Urinary bladder (tissue), 4 donors: ENCODE results near the gene VWA2. TPM values are rescaled to one million over a fixed set of nuclear protein-coding genes. Genes with fewer than 3 reads are reported as not detected.

ENCODE experiments used
- DNase-seq: peaks from one replicate; pipeline ENCODE4 v3.0.0-alpha.2; 2015; ENCODE audit errors: extremely low spot score
- H3K27ac ChIP-seq: one replicate; pipeline ENCODE4 v1.5.1; 2013; ENCODE audit warnings: low read depth, mild to moderate bottlenecking, moderate library complexity
- H3K36me3 ChIP-seq: one replicate; pipeline ENCODE4 v1.6.1; 2013; ENCODE audit warnings: mild to moderate bottlenecking, moderate library complexity; ENCODE audit not compliant: insufficient read depth
- H3K4me1 ChIP-seq: one replicate; pipeline ENCODE4 v1.6.1; 2013; ENCODE audit warnings: mild to moderate bottlenecking, moderate library complexity; ENCODE audit not compliant: insufficient read depth
- H3K4me3 ChIP-seq: one replicate; pipeline ENCODE4 v1.5.1; 2013; ENCODE audit warnings: low read depth, low read length
- WGBS: extraction: QIAGEN DNeasy Blood & Tissue Kit; methylation state at CpG from one replicate; pipeline ENCODE4 v1.1.7; 2013; 5-methylcytosine and 5-hydroxymethylcytosine counted together
- polyA plus RNA-seq: library from polyadenylated mRNA; stranded (reverse); fragments of 200-250 nt; gene quantifications from one replicate; pipeline ENCODE4 v1.2.3, GENCODE V29; 2013
- total RNA-seq: library from RNA; depleted of rRNA; stranded (reverse); fragments of >200 nt; gene quantifications from one replicate; pipeline ENCODE4 v1.2.3, GENCODE V29; 2014
- donor health status: healthy with polysubstance abuse.
- donor health status: healthy.

Gene VWA2
- total RNA-seq: 4.6 TPM
- polyA plus RNA-seq: 1.0 TPM

DNA sequence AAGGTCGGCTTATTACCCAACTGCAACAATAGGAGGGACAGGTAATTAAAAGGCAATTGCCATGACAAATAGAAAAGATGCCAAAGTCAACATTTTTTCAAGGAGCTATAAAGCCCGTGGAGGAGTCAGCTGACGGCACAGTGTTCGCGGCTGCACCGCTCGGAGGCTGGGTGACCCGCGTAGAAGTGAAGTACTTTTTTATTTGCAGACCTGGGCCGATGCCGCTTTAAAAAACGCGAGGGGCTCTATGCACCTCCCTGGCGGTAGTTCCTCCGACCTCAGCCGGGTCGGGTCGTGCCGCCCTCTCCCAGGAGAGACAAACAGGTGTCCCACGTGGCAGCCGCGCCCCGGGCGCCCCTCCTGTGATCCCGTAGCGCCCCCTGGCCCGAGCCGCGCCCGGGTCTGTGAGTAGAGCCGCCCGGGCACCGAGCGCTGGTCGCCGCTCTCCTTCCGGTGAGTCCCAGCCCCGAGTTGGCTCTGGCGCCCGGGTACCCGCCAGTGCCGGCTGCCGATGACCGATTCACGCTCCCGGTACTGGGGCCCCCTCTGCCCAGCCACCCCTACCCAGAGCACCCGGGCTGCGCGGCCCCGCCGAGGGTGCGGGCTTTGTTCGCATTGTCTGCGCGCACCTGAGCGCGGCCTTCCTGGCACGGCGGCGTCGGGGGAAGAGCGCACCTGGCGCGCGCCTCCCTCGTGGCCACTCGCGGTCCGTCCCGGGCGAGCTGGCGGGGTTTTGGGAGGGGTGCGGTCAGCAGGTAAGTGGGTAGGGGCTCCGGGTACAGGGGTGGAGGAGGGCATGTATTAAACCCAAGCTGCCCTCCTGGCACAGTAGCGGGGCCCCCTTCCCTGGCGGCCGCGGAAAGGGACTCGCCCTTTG is at the start of gene VWA2:
Gene VWA2, plus strand, starts transcription at position 138 of the 877 bp plus-strand sequence. CDS start 9,460 bp downstream, outside the sequence.
- peak within 1 kb of the TSS; percentile 38 for H3K4me3 ChIP-seq
- H3K27ac ChIP-seq: no peak within 1 kb of the TSS
- H3K4me1 ChIP-seq: no peaks in the 10 kb centered on the region
- 4% methylated on average over 79 of the region's 79 CpGs for WGBS
- DNase-seq: no peak
- no peaks in the 10 kb centered on the region for H3K36me3 ChIP-seq

GRCh38 chr10:114189700-114190099 is 49.4 kb upstream of the VWA2 start:
- DNase-seq: no peak

DNA sequence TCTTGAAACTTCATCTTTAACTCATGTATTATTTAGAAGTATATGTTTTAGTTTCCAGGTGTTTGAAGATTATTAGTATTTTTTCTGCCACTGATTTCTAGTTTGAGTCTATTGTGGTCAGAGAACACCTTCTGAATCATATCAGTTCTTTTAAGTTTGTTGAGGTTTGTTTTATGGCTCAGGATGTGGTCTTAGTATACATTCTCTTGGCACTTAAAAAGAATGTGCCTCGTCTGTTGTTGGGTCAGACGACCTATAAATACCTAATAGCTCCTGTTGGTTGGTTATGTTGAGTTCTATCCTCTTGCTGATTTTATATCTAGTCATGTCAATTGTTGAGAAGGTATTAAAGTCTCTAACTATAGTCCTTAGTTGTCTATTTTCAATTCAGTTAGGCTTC is 44.0 kb upstream of the VWA2 start:
- DNase-seq: no peak
- H3K36me3 ChIP-seq: no peaks in the 10 kb centered on the region
- 45% methylated on average over 2 of the region's 2 CpGs for WGBS
- H3K27ac ChIP-seq: no peak overlapping the region
- no peaks in the 10 kb centered on the region for H3K4me1 ChIP-seq
- H3K4me3 ChIP-seq: no peak overlapping the region

More at GRCh38 chr10:114189700-114190099, 49.4 kb upstream of the VWA2 start:
- no peak overlapping the region for H3K27ac ChIP-seq
- H3K4me3 ChIP-seq: no peak overlapping the region
- 93% methylated on average over 8 of the region's 8 CpGs for WGBS
- H3K4me1 ChIP-seq: no peaks in the 10 kb centered on the region
- H3K36me3 ChIP-seq: no peaks in the 10 kb centered on the region

- H3K36me3 ChIP-seq: no peaks in the 10 kb centered on the region
- no peak overlapping the region for H3K27ac ChIP-seq
- WGBS: 85% methylated on average over 4 of the region's 4 CpGs
- H3K4me3 ChIP-seq: no peak overlapping the region
- no peak for DNase-seq
- H3K4me1 ChIP-seq: no peaks in the 10 kb centered on the region
Measured at GRCh38 chr10:114199239-114199638, 39.8 kb upstream of the VWA2 start.

DNA sequence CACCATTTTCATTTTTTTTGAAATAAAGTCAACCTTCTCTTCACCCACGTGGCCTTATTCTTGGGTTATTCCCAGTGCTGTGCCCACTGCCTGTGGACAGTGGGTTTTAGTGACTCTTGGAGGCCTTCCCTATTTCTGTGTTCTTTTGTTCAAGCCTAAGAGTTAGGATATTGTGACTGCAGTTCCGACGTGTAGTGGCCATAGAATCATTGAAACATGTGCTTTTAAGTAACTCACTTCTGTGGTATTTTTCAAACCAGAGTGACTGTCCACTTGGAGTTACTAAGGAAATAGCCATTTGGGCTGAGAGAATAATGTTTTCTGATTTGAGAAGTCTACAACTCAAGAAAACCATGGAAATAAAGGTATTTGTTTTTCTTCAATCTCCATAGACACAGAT is 36.2 kb upstream of the VWA2 start:
- Histone ChIP-seq H3K36me3 (no peaks in the 10 kb centered on the region), H3K27ac (no peak overlapping the region), H3K4me3 (no peak overlapping the region), H3K4me1 (no peaks in the 10 kb centered on the region)
- 78% methylated on average over 3 of the region's 3 CpGs for WGBS
- DNase-seq: no peak

GRCh38 chr10:114206902-114207301 is 32.2 kb upstream of the VWA2 start:
- Histone ChIP-seq H3K27ac (no peak overlapping the region), H3K36me3 (no peaks in the 10 kb centered on the region), H3K4me1 (no peaks in the 10 kb centered on the region), H3K4me3 (no peak overlapping the region)
- DNase-seq: no peak
- 56% methylated on average over 2 of the region's 2 CpGs for WGBS

GRCh38 chr10:114207349-114207748 is 31.7 kb upstream of the VWA2 start:
- H3K4me1 ChIP-seq: no peaks in the 10 kb centered on the region
- DNase-seq: no peak
- no peak overlapping the region for H3K4me3 ChIP-seq
- H3K36me3 ChIP-seq: no peaks in the 10 kb centered on the region
- H3K27ac ChIP-seq: no peak overlapping the region
- WGBS: 94% methylated on average over 1 of the region's 1 CpG

- WGBS: 96% methylated on average over 2 of the region's 2 CpGs
- DNase-seq: no peak
- Histone ChIP-seq H3K4me1 (no peaks in the 10 kb centered on the region), H3K36me3 (no peaks in the 10 kb centered on the region), H3K4me3 (no peak overlapping the region), H3K27ac (no peak overlapping the region)
Measured at GRCh38 chr10:114208351-114208750, 30.7 kb upstream of the VWA2 start.

DNA sequence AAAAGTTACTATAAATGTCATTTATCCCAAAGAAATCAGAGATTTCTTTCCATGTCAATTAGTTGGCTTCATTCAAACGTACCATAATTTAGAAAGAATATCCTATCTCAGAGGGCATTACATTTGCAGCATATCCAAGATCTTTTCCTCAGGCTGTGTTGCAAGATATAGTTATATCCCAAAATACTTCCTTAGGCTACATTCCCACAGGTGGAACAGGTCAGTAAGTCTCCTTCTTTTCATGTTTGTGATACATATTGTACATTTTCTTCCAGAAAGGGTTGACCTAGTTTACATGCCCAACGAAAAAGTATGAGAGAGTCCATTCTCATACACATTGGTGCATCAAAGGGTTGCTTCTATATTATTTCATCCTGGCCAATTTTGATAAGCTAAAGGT is 26.9 kb upstream of the VWA2 start:
- 92% methylated on average over 2 of the region's 2 CpGs for WGBS
- no peaks in the 10 kb centered on the region for H3K36me3 ChIP-seq

GRCh38 chr10:114215033-114215432 is 24.0 kb upstream of the VWA2 start:
- 93% methylated on average over 1 of the region's 1 CpG for WGBS
- no peak overlapping the region for H3K4me3 ChIP-seq
- no peak for DNase-seq
- no peak overlapping the region for H3K27ac ChIP-seq
- H3K36me3 ChIP-seq: no peaks in the 10 kb centered on the region
- no peaks in the 10 kb centered on the region for H3K4me1 ChIP-seq

More for the DNA sequence above, 26.9 kb upstream of the VWA2 start:
- DNase-seq: no peak
- Histone ChIP-seq H3K27ac (no peak overlapping the region), H3K4me1 (no peaks in the 10 kb centered on the region), H3K4me3 (no peak overlapping the region)

DNA sequence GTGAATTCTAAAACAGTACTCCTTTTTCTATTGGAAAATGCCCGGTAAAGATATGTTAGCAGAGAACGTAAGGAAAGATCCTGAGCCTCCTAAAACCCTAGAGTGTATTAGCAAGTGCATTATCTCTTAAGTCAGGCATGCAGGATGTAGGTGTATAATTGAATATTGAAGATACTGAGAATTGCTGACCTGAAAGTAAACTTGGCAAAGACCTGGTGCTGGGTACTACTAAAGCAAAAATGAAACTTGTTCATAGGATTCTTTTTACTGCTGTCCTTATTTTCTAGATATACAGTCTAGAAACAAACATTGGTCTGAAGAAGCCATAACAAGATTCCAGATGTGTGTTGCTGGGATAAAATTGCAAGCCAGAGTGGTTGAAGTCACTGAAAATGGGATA is 18.8 kb upstream of the VWA2 start:
- Histone ChIP-seq H3K27ac (no peak overlapping the region), H3K36me3 (no peaks in the 10 kb centered on the region), H3K4me1 (no peaks in the 10 kb centered on the region), H3K4me3 (no peak overlapping the region)
- 73% methylated on average over 2 of the region's 2 CpGs for WGBS
- DNase-seq: no peak

DNA sequence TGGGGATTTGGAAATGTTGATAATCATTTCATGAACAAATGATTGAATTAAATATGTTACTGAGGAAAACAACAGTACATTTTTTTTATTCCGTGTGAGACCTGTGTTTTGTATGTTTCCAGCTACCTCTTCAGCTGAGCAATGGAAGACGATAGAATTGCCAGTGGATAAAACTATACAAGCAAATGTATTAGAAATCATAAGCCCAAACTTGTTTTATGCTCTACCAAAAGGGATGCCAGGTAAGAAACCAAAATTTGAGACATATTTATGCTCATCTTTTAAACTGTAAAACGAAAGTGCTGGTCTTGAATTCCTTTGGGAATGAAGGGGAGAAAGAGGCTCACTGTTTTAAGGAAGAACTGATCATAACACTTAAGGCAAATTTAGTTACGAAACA is 17.8 kb upstream of the VWA2 start:
- DNase-seq: no peak
- Histone ChIP-seq H3K27ac (no peak overlapping the region), H3K36me3 (no peaks in the 10 kb centered on the region), H3K4me3 (no peak overlapping the region), H3K4me1 (no peaks in the 10 kb centered on the region)
- 79% methylated on average over 4 of the region's 4 CpGs for WGBS

DNA sequence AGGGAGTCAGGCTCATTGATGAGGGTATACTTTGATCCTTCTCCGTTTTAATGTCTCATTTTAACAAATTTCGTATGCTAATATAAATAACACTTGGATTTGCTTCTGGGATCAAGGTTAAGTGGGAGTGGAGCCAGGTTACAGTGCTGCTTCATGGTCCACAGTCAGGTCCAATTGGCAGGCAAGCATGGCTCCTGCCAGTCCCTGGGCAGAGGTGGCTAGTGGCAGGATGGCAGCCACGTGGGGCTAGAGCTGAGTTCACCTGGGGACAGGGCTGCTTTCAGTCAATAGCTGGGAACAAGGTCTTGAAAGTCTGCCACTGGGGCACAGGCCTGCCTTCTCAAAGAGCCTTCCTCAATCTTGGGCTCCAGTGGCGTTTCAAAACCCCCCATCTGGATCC is 16.0 kb upstream of the VWA2 start:
- Histone ChIP-seq H3K4me1 (no peaks in the 10 kb centered on the region), H3K36me3 (no peaks in the 10 kb centered on the region), H3K4me3 (no peak overlapping the region), H3K27ac (no peak overlapping the region)
- 82% methylated on average over 4 of the region's 4 CpGs for WGBS
- DNase-seq: no peak

DNA sequence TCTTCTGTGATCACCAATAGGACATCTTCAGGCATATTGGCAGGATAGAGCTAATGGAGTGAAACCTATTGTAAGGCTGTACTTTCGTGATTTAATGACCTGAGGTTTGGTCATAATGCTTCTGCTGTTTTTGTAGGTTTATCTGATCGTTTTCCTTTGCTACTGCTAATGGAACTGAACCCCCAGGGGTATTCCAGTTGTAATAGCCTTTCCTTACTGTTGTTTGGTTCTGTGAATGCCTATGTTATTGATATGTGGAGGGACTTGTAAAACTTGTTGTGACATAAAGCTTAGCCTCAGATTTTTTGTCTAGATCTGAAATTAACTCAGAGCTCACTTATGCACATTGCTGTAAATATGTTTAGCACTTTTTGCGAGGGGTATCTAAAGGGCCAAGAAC is 10.9 kb upstream of the VWA2 start:
- WGBS: 46% methylated on average over 3 of the region's 3 CpGs
- no peak overlapping the region for H3K4me3 ChIP-seq
- H3K4me1 ChIP-seq: no peaks in the 10 kb centered on the region

More for the DNA sequence above, 10.9 kb upstream of the VWA2 start:
- H3K27ac ChIP-seq: no peak overlapping the region
- H3K36me3 ChIP-seq: no peaks in the 10 kb centered on the region
- DNase-seq: no peak
